Breast epithelium (tissue), 4 donors: ENCODE data around the gene ARHGEF10L. TPM values are rescaled to one million over a fixed set of nuclear protein-coding genes. Genes with fewer than 3 reads are reported as not detected.

Experiments used
- DNase-seq, 2 donors: peaks; one replicate each; pipeline ENCODE4 v3.0.0-alpha.2; 2019; ENCODE audit warnings: low spot score in 2 of 2
- H3K27ac ChIP-seq, 2 donors: fragments of 200-600 bp; sonication (generic) in 1 of 2; one replicate each; pipeline ENCODE4 v1.5.1; 2016 to 2019; ENCODE audit warnings: mild to moderate bottlenecking in 1 of 2
- H3K27me3 ChIP-seq, 2 donors: fragments of 200-600 bp; sonication (generic) in 1 of 2; one replicate each; pipeline versions ENCODE4 v1.5.1 to v1.6.0; 2017 to 2019; ENCODE audit warnings: control low read depth in 1 of 2, mild to moderate bottlenecking in 1 of 2
- H3K36me3 ChIP-seq: fragments of 200-600 bp; one replicate; pipeline ENCODE4 v1.5.1; 2019
- H3K4me1 ChIP-seq, 2 donors: fragments of 200-600 bp; sonication (generic); one replicate each; pipeline ENCODE4 v1.5.1; 2016 to 2019; ENCODE audit warnings: control low read depth in 1 of 2
- H3K4me3 ChIP-seq, 3 donors: fragments of 200-600 bp; sonication (generic); 1 replicate in 2 of 3; 2 replicates in 1 of 3; pipeline ENCODE4 v1.5.1; 2016 to 2019; ENCODE audit warnings: mild to moderate bottlenecking in 3 of 3, moderate library complexity in 2 of 3
- H3K9me3 ChIP-seq, 2 donors: fragments of 200-600 bp; sonication (generic) in 1 of 2; one replicate each; pipeline ENCODE4 v1.5.1; 2016 to 2019; ENCODE audit warnings: control low read depth in 1 of 2
- CTCF ChIP-seq, 3 donors: fragments of 450-650 bp; IDR thresholded peaks; one replicate each; pipeline ENCODE4 v1.5.1; 2016 to 2017; ENCODE audit warnings: antibody characterized with exemption in 3 of 3, mild to moderate bottlenecking in 3 of 3, moderate library complexity in 3 of 3
- POLR2A ChIP-seq: fragments of 450-650 bp; IDR thresholded peaks from one replicate; pipeline ENCODE4 v1.6.1; 2016; ENCODE audit warnings: antibody characterized with exemption, mild to moderate bottlenecking, moderate library complexity
- POLR2AphosphoS5 ChIP-seq, 3 donors: sonication (generic); formaldehyde crosslinking; IDR thresholded peaks; one replicate each; pipeline ENCODE4 v1.6.1; 2017; ENCODE audit warnings: antibody characterized with exemption in 3 of 3
- intact Hi-C: fragments of 100-400 bp; cut with DNase I; formaldehyde crosslinking; loops from one replicate; pipeline ENCODE4 v1.15.1; 2023; ENCODE audit warnings: low total_unique reads
- total RNA-seq, 3 donors: library from RNA; depleted of rRNA; stranded (reverse); fragments of >200 nt; gene quantifications; one replicate each; pipeline ENCODE4 v1.1.0, GENCODE V29; 2016

The ARHGEF10L gene
- total RNA-seq, 3 donors from 2014 or later, result 36.7 to 51.4 (median 49.8) TPM

GRCh38 chr1:17579951-17580939 lies 40.7 kb downstream of the ARHGEF10L start:
- no peaks in the 10 kb centered on the region for H3K9me3 ChIP-seq
- no peak for TF ChIP-seq CTCF (IDR thresholded peaks at IDR 0.05)
- TF ChIP-seq POLR2AphosphoS5 (IDR thresholded peaks at IDR 0.05), result no peak
- TF ChIP-seq POLR2A, result no peak
- DNase-seq, result no peak
- intact Hi-C loops, result no loop called here
- no peaks in the 10 kb centered on the region for H3K36me3 ChIP-seq
- H3K27ac ChIP-seq, result peak overlapping the region in 1 of 2 donors; percentile 45
- H3K4me3 ChIP-seq, result no peak overlapping the region
- no peaks in the 10 kb centered on the region for H3K27me3 ChIP-seq
- peaks cover 0 to 13% of the 10 kb centered on the region in 2 donors for H3K4me1 ChIP-seq

DNA sequence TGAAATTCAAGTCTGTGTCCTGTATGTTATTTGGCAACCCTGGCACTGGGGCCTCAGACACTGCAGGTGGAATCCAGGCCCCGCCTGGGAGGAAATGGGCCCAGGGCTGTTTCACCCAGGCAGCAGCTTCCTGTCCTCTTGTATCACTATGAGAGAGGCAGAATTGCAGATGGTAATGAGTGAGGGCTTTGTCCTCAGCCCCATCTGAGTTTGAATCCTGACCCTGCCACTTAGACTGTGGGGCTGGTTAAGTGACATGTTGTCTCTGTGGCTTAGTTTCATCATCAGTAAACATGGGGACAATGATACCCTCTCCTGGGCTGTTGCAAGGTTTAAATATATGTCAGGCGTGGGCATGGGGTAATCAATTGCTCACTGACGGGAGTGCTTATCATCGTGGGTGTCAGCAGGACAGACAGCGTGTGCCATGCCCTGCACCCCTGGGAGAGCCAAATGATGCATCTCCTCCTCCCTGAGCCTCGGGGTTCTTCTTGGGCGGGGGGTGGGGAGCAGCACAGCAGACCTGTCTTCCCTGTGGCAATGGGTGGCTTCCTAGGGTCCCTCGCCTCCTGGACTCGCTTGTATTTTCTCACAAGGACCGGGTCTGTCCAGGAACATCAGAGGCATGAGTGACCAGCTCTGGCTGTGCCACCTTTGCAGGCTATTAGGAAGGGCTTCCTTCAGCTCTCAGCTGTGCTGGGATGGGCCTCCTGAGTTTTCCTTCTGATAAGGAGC lies 42.1 kb downstream of the ARHGEF10L start:
- H3K9me3 ChIP-seq, result no peaks in the 10 kb centered on the region
- no peaks in the 10 kb centered on the region for H3K36me3 ChIP-seq
- no peak for DNase-seq
- H3K4me1 ChIP-seq, result peaks cover 0 to 9% of the 10 kb centered on the region in 2 donors
- no peaks in the 10 kb centered on the region for H3K27me3 ChIP-seq
- H3K4me3 ChIP-seq, result no peak overlapping the region
- TF ChIP-seq POLR2A, result no peak
- no peak for TF ChIP-seq CTCF (IDR thresholded peaks at IDR 0.05)
- no peak for TF ChIP-seq POLR2AphosphoS5 (IDR thresholded peaks at IDR 0.05)
- intact Hi-C loops, result no loop called here
- peak overlapping the region; percentile 68 to 70 for H3K27ac ChIP-seq

- Histone ChIP-seq H3K4me1 (peaks cover 0 to 9% of the 10 kb centered on the region in 2 donors), H3K4me3 (no peak overlapping the region), H3K36me3 (no peaks in the 10 kb centered on the region), H3K27ac (peak overlapping the region; percentile 68 to 70), H3K27me3 (no peaks in the 10 kb centered on the region), H3K9me3 (no peaks in the 10 kb centered on the region)
- DNase-seq, result peak; percentile 75 to 79
- no peak for TF ChIP-seq CTCF (IDR thresholded peaks at IDR 0.05)
- no peak for TF ChIP-seq POLR2AphosphoS5 (IDR thresholded peaks at IDR 0.05)
- TF ChIP-seq POLR2A, result no peak
- intact Hi-C loops, result no loop called here
Measured at GRCh38 chr1:17582124-17582774, 42.8 kb downstream of the ARHGEF10L start.

- Histone ChIP-seq H3K9me3 (no peaks in the 10 kb centered on the region), H3K4me1 (peaks cover 9% of the 10 kb centered on the region in 2 donors), H3K36me3 (no peaks in the 10 kb centered on the region), H3K4me3 (no peak overlapping the region), H3K27ac (no peak overlapping the region), H3K27me3 (no peaks in the 10 kb centered on the region)
- no peak for DNase-seq
- intact Hi-C loops, result no loop called here
- TF ChIP-seq POLR2A (no peak), CTCF (IDR thresholded peaks at IDR 0.05) (no peak), POLR2AphosphoS5 (IDR thresholded peaks at IDR 0.05) (no peak)
Measured at GRCh38 chr1:17584539-17584938, 45.0 kb downstream of the ARHGEF10L start.
